Stimulated activated CD8-positive, alpha-beta memory T cell treated with anti-CD3 and anti-CD28 coated beads, Interleukin-12 subunit alpha, Interleukin-12 subunit beta, amount 100 ng/mL, for 4 hours (primary cell): Measurements from ENCODE around the gene TBC1D20.

Experiments
- DNase-seq: peaks from one replicate; pipeline ENCODE4 v3.0.0-alpha.2; 2020; ENCODE audit warnings: low read depth

Gene TBC1D20

DNA sequence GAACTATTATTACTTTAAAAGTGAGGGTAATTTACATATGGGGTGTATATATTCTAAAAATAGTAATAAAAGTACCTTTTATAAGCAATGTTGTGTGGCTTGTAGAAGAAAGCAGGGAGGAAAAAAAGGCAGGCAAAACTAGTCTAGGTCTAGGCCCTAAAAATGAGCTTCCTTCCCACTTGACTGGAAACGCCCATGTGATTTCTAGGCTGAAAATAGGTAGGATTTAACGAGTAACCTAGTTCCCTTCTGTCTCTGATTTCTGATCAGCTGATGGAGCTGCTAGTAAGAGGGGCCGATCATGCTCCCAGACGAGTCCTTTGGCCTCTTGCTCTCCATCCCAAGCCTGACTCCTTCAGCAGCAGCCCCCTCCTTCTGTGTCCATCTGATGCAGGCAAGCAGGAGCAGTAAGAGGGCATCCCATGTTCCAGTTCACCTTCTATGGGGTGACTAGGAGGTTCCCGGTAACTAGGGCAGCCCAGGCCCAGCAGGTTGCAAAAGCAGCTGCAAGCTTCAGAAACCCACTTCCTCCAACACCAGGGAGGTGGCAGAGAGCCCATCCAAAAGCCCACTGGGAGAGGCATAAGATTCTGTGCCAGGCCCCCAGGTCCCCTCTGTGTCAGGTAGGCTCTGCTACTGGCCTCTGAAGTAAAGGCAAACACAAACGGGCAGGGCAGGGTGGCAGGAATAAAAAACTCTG, 24.4 kb downstream of the TBC1D20 start:
- no peak for DNase-seq

DNA sequence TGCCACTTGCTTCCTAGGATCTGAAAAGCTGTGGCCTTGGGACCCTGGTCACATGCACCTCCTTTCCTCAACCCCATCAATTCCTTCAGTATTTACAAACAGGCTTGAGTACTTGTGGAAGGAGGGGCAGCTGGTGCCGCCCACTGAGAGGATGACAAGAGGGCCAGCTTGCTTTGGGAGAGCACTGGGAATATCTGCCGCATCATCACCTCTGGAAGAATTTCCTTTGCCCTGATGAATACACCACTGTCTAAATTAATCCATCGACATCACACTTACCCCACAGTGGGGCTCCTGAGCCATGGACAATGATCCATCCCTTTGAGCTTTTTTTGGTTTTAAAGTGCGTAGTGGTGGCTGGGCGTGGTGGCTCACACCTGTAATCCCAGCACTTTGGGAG, 25.9 kb downstream of the TBC1D20 start:
- DNase-seq, result no peak

DNA sequence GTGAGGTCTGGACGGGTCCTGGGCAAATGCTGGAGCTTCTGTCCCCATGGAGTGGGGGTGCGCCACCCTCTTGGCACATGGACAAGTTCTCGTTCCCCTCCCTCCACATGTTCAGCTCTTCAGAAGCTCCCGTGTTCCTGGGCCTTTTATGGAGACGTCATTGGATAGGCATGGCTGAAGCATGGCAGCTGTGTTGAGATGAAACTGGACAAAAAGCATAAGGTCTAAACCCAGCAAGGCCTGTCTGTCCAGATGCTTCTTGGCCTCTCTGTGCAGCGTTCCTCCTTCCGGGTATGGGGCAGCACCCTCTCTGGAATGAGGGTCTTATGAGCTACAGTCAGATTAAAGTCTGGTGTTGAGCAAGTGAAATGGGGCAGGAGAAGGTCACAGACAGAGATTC, 26.8 kb downstream of the TBC1D20 start:
- DNase-seq, result no peak

DNA sequence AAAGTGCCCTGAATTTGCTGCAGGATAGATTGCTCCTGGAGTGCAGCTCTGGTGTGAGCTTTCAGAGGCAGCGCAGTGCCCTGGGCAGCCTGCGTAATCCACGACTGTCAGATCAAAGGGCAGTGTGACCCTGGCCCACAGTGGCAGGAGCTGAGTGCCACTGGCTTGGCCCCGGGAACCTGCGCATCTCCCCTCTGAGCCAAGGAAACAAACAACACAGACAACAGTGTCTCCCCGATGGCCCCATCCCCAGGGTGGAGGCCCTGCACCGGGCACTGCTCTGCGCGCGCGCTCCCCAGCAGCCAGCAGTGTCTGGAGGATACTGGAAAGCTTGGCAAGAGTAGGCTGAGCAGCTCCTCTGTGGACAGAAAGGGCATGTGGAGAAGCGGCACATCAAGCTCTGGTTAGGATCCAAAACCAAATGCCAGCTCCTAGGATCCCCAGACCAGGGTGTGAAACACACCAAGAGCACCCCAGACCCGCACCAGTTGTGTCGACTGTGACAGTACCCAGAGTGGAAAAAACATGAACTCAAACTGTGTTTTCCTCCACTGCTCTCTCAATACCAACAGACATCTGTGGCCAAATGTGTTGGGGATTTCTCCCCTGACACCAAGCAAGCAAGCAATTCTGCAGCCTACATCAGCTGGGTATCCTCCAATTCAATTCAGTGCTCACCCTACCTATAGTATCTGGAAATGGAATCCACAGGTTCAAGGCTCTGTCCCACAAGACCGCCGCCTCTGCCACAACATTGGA, 27.5 kb downstream of the TBC1D20 start:
- no peak for DNase-seq

DNA sequence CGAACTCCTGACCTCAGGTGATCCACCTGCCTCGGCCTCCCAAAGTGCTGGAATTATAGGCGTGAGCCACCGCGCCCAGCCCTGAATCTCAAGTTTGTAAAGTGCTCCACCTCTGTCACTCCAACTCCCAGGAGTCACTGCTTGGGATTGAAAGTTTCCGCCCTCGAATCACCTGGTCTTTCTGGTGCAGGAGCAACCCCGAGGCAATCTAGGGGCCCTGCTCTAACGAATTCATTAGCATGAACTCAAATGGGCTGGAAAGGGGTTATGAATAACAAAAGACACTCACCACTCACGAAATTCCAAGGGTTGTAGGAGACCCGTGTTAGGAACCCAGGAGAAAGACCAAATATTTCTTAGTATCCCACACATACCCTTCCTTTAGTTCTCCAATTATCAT, 28.1 kb downstream of the TBC1D20 start:
- DNase-seq, result no peak

DNA sequence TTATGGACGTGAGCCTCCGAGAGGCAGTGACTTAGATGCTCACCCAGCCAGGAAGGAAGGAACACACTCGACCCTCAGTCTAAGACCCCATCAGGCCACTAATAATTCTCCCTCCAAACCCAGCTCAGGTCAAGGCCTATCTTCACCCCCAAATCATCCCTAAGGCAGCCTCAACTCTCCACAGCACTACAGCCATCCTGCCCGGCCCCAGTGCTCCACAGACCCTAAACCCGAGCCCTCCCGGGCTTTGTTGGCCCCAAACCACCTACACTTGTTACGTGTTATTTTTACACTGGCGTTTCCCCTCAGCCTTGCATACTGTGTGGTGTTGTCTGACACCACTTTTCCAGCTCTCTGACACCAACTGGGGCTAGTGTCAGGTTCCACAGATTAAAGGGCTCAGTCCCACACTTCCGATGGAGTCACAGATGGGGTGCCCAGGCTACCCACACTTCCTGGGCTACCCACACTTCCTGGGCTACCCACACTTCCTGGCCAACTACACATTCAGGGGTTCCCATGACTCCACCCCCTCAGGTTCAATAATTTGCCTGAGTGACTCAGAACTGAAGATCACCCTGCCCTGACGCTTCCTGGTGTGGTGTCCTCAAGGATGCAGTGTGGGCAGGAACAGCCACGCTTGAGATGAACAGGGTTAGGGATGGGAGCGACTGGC, 28.9 kb downstream of the TBC1D20 start:
- peak; percentile 70 for DNase-seq

DNA sequence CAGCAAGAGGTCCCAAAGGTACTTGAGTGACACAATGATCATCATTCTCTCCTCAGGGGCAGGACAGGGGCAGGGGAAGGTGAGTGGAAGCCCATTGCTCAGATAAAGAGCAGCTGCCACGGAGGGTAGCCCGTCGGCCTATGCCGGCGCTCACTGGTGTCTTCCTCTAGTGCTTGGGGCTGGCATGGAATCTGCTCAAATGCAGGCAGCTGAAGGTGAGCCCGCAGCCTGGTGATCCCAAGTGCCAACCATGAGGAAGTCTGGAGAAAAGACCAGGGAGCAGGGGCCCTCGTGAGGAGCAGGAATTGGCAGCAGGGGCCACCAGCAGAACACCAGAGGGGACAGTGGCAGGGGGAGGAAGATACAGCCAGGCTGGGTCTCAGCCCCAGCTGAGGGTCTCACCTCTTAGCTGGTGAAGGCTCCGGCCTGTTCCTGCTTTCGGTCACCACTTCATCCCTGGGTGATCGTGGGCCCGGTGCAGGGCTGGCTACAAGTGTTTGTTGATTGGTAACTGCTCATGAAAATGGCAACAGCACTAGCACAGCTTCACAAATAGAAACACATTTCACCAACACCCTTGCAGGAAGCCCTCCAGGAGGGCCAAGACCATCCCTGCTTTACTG, 29.5 kb downstream of the TBC1D20 start:
- DNase-seq, result no peak

DNA sequence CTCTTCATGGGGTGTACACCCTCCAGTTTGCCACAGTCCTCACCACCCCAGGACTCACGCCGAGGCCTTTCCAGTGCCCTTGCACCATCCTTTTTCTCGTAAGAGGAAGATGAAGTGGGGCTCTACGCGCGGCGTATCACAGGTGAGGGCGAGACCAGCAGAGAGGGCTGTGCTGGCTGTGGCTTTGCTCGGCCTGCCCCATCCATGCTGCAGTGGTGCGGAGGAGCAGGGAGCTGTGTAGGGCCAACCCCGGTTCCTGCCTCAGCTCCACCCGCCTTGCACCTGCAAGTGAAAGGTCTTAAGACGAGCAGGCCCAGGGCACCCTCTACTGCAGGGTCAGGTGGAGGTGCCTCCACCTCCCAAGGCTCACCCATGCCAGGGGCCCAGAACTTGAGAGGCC, 30.1 kb downstream of the TBC1D20 start:
- no peak for DNase-seq

DNA sequence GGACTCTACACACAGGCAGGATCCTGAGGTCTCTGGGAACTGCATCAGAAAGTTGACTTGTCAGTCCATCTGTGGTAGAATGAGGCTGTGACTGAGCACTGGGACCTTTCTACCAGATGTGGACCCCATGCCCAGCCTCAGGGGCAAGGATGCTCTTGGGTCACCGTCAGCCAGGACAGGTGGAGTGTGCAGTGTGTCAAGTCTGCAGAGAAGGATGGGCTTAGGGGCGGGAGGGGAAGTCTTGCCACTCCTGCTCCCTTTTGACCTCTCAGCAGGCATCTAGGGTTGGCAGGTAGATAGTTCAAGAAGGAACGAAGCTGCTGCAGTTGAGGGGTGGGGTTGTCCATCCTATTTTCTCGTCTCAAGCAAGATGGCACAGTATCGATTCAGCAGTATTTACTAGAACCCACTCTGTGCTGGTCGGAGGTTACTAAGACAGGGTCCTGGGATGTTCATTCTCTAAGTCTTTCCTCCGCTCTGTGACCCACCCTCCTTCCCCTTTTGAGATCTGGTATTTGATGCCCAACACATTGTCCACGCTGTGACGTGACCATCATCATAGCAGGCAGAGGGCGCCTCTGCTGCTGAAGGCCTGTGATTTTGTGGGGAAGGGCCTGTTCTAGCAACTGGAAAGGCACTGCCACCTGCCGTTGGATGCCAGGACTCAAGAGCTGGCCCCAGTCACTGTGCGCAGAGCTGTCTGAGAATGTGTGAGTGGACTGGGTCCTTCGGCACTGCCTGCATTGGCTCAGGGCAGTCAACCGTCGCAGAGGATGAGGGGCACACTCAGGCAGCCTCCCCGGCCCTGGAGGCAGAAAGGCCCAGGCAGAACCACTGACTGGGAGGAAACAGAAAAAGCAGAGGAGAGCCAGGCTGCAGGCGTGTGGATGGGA, 31.1 kb downstream of the TBC1D20 start:
- DNase-seq, result no peak

DNA sequence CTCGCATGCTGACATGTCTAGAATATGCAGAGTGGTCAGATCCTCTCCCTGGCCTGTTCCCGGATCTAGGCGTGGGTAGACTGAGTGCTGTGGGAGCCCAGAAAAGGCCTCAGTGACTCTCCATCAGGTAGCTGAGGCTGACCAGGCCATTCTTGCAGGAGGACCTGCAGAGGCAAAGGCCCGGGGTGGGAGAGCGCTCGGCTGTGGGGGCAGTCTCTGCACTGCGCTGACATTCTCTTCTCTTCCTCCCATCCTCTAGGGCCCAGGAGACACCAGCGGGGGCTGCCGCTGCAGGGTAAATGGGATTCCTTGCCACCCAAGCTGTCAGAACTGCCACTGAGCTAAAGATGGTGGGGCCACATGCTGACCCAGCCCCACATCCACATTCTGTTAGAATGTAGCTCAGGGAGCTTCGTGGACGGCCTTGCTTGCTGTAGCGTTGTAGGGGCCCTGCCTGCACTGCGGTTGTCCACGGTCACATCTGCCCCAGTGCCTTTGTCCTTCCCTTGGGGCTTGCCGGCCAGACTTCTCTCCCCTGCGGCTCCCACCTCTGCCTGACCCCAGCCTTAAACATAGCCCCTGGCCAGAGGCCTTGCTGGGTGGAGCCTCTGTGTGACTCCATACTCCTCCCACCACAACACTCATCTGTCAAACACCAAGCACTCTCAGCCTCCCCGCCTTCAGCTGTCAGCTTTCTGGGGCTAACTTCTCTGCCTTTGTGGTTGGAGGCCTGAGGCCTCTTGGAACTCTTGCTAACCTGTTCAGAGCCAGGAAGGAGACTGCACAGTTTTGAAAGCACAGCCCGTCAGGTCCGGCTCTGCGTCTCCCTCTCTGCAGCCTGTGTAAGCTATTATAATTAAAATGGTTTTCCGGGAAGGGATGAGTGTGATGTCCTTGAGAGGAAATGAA, 32.0 kb downstream of the TBC1D20 start:
- no peak for DNase-seq

DNA sequence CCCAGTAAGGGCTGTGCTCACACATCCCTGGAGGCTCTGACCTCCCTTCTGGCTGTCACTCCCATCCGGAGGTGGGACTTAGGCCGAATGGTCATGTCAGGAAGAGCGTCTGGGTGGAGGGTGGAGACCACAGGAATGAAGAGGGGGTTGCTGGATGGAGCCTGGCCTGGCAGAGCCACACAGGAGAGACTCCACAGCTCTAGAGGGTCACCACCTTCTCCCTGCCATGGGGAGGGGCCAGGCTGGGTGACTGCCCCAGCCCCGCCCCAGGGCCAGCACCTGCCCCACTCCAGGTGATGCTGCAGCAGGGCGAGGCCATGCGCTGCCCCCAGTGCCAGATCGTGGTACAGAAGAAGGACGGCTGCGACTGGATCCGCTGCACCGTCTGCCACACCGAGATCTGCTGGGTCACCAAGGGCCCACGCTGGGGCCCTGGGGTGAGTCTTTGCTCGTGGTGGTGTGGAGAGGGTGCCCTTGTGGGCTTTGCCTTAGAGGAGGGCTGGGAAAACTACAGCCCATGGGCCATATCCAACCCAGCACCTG, 33.6 kb downstream of the TBC1D20 start:
- DNase-seq, result no peak

DNA sequence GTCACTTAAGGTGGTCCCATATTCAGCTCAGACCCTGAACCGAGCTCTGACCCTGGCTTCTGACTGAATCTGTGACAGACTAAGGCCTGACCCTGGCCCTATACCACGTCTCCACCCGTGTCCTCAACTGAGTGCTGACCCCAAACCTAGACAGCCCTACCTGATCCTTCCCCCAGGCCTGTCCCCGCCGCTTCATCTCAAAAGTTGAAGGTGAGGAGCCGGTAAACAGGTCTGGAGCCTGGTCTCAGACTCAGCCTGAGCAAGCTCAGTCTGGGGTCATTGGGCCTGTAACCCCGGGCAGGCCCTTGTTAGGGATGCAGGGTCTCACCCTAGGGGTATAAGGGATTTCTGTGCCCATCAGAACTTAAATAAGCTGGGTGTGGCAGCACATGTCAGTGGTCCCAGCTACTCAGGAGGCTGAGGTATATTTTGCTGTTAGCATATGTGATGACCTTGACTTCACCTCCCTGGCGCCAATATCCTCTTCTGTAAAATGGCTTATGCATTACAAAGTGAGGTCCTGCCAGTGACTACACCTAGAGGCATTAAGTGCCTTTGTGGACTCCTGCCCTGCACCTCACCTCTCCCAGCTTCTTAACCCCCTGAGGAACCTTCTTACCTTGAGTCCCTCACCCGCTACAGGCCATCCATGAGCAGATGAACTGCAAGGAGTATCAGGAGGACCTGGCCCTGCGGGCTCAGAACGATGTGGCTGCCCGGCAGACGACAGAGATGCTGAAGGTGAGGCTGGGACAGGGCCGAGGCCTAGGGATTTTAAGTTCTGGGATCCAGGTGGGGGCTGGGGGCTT, 34.3 kb downstream of the TBC1D20 start:
- no peak for DNase-seq

DNA sequence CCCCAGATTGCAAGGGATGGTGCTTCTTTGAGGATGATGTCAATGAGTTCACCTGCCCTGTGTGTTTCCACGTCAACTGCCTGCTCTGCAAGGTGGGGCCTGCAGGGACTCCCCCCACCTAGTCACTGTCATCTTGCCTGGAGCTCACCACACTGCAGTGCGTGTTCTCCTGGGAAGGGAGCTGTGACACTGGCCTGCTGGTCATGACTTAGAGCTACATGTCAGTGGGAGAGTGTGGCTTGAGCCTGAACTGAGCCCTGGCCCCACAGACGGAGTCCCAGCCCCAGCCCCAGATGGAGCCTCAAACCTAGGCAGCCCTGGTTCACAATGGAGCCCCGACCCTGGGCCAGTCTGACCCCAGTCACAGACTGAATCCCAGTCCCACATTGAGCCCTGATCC, 34.9 kb downstream of the TBC1D20 start:
- no peak for DNase-seq

DNA sequence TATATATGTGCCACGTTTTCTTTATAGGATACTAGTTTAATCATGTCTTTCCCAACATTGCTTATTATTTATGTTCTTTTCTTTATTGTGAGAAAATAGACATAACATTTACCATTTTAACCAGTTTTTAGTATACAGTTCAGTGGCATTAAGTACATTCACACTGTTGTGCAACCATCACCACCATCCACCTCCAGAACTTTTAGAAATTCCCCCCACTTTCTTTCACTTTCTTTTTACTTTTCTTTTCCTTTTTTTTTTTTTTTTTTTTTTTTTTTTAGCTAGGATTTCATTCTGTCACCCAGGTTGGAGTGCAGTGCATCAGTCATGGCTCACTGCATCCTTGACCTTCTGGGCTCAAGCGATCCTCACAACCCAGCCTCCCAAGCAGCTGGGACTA, 35.8 kb downstream of the TBC1D20 start:
- DNase-seq, result no peak

DNA sequence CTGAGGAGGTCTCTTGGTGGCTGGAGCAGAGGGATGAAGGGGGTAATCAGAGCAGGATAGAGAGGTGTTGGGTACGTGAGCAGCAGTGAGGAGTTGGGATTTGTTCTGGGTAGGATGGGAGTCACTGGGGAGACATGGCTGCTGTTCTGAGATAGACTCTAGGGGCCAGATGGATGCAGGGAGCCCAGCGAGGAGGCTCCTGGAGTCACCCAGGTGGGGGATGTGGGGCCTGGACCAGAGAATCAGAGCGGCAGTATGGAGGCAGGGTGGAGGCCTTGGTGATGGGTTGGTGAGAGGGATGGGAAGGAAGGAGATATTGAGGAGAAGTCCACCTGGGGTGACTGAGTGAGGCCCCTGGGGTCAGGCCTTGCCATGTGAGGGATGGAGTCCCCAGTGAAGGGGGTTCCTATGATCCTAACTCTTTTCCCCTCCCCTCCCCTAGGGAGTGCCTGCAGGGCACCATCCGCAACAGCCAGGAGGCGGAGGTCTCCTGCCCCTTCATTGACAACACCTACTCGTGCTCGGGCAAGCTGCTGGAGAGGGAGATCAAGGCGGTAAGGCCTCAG, 40.6 kb downstream of the TBC1D20 start:
- DNase-seq, result no peak

DNA sequence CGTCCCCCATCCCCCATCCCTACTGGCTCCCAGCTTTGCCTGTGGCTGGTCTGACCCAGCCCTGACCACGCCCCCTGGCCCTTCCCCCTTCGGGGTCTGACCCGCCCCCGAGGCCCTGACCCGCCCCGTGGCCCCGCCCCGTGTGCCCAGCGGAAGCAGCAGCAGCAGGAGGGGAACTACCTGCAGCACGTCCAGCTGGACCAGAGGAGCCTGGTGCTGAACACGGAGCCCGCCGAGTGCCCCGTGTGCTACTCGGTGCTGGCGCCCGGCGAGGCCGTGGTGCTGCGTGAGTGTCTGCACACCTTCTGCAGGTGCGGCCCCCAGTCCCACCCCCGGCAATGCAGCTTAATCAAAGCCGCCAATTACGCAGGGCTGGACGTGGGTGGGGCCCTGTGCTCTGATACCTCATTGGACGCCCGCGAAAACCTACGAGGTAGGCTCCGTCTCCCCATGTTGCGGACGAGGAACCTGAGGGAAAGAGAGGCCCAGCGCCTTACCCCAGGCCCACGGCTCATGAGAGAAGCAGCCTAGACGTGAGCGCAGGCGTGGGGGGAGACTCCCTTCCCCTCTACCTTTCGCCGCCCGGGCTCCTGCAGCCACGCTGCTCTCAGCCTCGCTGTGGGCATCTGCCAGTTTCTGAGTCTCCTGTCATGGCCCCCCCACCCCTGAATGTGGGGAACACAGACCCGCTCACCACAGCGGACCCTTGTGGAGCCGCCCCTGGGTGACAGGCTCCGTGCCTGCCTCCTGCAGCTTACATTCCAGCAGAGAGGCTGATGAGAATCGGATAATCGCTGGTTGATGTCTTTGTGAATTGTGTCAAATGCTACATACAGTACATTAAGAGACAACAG, 41.4 kb downstream of the TBC1D20 start:
- no peak for DNase-seq

DNA sequence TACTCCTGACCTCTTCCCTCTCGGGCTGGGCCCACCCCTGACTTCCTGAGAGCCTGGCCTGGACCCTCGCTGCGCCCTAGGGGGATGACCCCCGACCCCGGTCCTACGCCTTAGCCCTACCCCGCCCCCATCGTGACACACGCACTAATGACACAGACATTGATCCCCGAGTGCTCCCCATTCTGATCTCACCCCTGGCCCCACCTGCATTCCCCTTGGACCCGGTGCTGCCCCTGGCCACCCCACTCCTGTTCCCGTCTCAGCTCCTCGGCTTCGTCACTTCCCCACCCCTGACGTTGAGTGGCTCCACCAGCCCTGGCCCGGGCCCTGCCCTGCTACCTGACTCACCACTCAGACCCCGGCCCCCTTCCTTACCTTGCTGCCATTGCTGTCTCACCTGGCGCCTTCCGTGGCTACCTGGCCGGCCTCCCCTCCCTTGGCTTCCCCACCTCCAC, 42.1 kb downstream of the TBC1D20 start:
- no peak for DNase-seq

DNA sequence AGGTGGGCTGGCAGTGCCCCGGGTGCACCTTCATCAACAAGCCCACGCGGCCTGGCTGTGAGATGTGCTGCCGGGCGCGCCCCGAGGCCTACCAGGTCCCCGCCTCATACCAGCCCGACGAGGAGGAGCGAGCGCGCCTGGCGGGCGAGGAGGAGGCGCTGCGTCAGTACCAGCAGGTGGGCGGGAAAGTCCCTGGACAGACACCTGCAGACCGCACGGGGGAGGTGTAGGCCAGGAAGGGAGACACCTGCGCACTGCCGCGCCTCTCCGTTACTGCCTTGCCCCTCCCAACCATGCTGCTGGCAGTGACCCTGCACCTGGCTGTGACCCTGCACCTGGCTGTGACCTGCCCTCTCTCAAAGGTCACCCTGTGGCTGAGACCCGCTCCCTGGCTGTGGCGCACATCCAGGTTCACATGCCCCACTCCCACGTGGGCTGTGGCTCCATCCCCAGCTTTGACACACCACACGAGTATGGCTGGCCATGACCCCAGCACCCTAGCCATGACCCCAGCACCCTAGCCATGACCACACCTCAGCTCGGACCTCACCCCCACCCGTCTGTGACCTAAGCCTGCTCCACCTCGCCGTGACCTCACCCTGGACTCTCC, 42.7 kb downstream of the TBC1D20 start:
- no peak for DNase-seq
